Measurements from ENCODE around the gene CST9.

The CST9 gene

DNA sequence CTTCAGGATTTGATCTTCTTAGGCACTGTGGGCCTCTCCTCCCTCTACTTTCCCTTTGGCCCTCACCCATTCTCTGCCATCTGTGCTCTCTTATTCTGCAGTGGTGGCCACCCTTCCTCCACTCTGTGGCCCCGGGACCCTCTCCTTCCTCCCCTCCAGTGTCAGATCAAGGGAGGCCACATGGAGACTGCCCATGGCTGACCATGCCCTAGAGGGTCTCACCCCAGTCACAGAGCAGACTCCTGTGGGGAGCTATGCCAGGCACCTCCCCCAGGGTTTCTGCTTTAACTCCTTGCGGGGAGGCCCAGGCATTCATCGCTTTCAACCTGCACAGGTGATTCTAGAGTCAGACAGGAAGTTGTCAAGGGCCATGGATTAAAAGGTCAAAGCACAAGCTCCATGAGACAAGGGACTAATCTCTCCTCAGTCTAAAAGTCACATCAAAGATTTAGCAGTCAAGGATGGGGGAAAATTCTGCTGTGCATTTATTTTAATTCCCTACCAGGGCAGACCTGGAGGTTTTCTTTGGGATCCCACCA lies 47.8 kb upstream of the CST9 start:
- no peak overlapping the region for H3K27ac ChIP-seq (ENCODE audit: low read length)
- no peaks in the 10 kb centered on the region for H4K20me1 ChIP-seq (ENCODE audit: insufficient read depth, low read length)
- H3K27me3 ChIP-seq (ENCODE audit: insufficient read depth, low read length, poor library complexity), result peaks cover 22% of the 10 kb centered on the region
- no peaks in the 10 kb centered on the region for H3K36me3 ChIP-seq (ENCODE audit: insufficient read depth, low read length)
- H2AFZ ChIP-seq (ENCODE audit: low read depth, low read length), result no peak overlapping the region
- H3K9me3 ChIP-seq (ENCODE audit: insufficient read depth, low read length, severe bottlenecking), result no peaks in the 10 kb centered on the region
- no peaks in the 10 kb centered on the region for H3K79me2 ChIP-seq (ENCODE audit: insufficient read depth, low read length)
- H3K4me2 ChIP-seq (ENCODE audit: insufficient read depth, low read length), result no peak overlapping the region
- H3K4me3 ChIP-seq (ENCODE audit: low read depth in 1 of 2, low read length in 2 of 2), result no peak overlapping the region
- no peak for ATAC-seq (ENCODE audit: insufficient read depth, low read depth)
- no peak overlapping the region for H3K9ac ChIP-seq (ENCODE audit: low read depth, low read length)
- no peak for DNase-seq
- TF ChIP-seq, protein P1, sequence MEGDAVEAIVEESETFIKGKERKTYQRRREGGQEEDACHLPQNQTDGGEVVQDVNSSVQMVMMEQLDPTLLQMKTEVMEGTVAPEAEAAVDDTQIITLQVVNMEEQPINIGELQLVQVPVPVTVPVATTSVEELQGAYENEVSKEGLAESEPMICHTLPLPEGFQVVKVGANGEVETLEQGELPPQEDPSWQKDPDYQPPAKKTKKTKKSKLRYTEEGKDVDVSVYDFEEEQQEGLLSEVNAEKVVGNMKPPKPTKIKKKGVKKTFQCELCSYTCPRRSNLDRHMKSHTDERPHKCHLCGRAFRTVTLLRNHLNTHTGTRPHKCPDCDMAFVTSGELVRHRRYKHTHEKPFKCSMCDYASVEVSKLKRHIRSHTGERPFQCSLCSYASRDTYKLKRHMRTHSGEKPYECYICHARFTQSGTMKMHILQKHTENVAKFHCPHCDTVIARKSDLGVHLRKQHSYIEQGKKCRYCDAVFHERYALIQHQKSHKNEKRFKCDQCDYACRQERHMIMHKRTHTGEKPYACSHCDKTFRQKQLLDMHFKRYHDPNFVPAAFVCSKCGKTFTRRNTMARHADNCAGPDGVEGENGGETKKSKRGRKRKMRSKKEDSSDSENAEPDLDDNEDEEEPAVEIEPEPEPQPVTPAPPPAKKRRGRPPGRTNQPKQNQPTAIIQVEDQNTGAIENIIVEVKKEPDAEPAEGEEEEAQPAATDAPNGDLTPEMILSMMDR (IDR thresholded peaks at IDR 0.05; ENCODE audit: borderline replicate concordance, extremely low read depth, low read length, poor library complexity, severe bottlenecking), result no peak
- TF ChIP-seq EZH2 (IDR thresholded peaks at IDR 0.05; ENCODE audit: borderline replicate concordance, low read depth, low read length, severe bottlenecking), result no peak
- H3K4me1 ChIP-seq (ENCODE audit: insufficient read depth, low read length), result no peaks in the 10 kb centered on the region

DNA sequence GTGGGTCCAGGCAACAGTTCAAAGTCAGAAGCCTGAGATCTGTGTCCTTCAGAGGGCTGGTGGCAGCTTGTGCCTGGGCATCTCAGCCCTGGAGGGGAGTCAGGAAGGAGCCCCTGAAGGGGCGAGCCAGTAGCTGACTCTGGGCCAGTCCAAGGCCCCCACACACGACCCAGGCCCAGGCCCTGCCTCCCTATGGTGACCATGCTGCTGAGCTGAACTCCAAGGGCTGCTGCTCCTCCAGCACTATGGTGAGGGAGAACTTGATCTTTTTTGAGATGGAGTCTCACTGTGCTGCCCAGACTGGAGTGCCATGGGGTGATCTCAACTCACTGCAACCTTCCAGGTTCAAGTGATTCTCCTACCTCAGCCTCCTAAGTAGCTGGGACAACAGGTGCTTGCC lies 47.2 kb upstream of the CST9 start:
- no peak for ATAC-seq (ENCODE audit: insufficient read depth, low read depth)
- H3K27ac ChIP-seq (ENCODE audit: low read length), result no peak overlapping the region
- no peaks in the 10 kb centered on the region for H3K4me1 ChIP-seq (ENCODE audit: insufficient read depth, low read length)
- H3K9ac ChIP-seq (ENCODE audit: low read depth, low read length), result no peak overlapping the region
- no peaks in the 10 kb centered on the region for H3K36me3 ChIP-seq (ENCODE audit: insufficient read depth, low read length)
- H3K9me3 ChIP-seq (ENCODE audit: insufficient read depth, low read length, severe bottlenecking), result no peaks in the 10 kb centered on the region
- TF ChIP-seq, protein P1 (IDR thresholded peaks at IDR 0.05; ENCODE audit: borderline replicate concordance, extremely low read depth, low read length, poor library complexity, severe bottlenecking), result no peak
- no peak for TF ChIP-seq EZH2 (IDR thresholded peaks at IDR 0.05; ENCODE audit: borderline replicate concordance, low read depth, low read length, severe bottlenecking)
- no peaks in the 10 kb centered on the region for H4K20me1 ChIP-seq (ENCODE audit: insufficient read depth, low read length)
- peaks cover 20% of the 10 kb centered on the region for H3K27me3 ChIP-seq (ENCODE audit: insufficient read depth, low read length, poor library complexity)
- DNase-seq, result no peak
- H3K4me3 ChIP-seq (ENCODE audit: low read depth in 1 of 2, low read length in 2 of 2), result no peak overlapping the region
- H3K79me2 ChIP-seq (ENCODE audit: insufficient read depth, low read length), result no peaks in the 10 kb centered on the region
- H3K4me2 ChIP-seq (ENCODE audit: insufficient read depth, low read length), result no peak overlapping the region
- H2AFZ ChIP-seq (ENCODE audit: low read depth, low read length), result no peak overlapping the region

DNA sequence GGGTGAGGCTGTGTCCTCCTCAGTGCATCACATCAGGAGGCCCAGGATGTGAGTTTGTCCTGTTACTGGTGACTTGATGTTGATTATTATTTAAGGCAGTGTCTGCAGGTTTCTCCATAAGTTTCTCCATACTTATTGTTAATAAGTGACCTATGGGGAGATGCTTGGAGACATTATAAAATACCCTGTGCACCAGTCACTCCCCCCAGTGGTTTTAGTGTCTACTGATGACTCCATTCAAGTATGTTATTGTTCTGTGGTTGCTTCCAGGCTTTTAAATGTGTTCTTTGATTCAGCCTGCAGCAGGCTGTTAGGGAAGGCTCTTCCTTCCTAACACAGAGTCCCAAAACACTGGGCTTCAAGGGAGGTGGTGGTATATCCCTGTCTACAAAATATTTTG lies 46.7 kb upstream of the CST9 start:
- Histone ChIP-seq H3K27me3 (ENCODE audit: insufficient read depth, low read length, poor library complexity) (peaks cover 20% of the 10 kb centered on the region), H2AFZ (ENCODE audit: low read depth, low read length) (no peak overlapping the region), H3K4me3 (ENCODE audit: low read depth in 1 of 2, low read length in 2 of 2) (no peak overlapping the region), H3K4me1 (ENCODE audit: insufficient read depth, low read length) (no peaks in the 10 kb centered on the region), H3K79me2 (ENCODE audit: insufficient read depth, low read length) (no peaks in the 10 kb centered on the region), H3K27ac (ENCODE audit: low read length) (no peak overlapping the region), H3K9ac (ENCODE audit: low read depth, low read length) (no peak overlapping the region), H3K4me2 (ENCODE audit: insufficient read depth, low read length) (no peak overlapping the region), H4K20me1 (ENCODE audit: insufficient read depth, low read length) (no peaks in the 10 kb centered on the region), H3K9me3 (ENCODE audit: insufficient read depth, low read length, severe bottlenecking) (no peaks in the 10 kb centered on the region), H3K36me3 (ENCODE audit: insufficient read depth, low read length) (no peaks in the 10 kb centered on the region)
- ATAC-seq (ENCODE audit: insufficient read depth, low read depth) (no peak), DNase-seq (no peak)
- TF ChIP-seq, protein P1 (IDR thresholded peaks at IDR 0.05; ENCODE audit: borderline replicate concordance, extremely low read depth, low read length, poor library complexity, severe bottlenecking), result no peak
- no peak for TF ChIP-seq EZH2 (IDR thresholded peaks at IDR 0.05; ENCODE audit: borderline replicate concordance, low read depth, low read length, severe bottlenecking)

DNA sequence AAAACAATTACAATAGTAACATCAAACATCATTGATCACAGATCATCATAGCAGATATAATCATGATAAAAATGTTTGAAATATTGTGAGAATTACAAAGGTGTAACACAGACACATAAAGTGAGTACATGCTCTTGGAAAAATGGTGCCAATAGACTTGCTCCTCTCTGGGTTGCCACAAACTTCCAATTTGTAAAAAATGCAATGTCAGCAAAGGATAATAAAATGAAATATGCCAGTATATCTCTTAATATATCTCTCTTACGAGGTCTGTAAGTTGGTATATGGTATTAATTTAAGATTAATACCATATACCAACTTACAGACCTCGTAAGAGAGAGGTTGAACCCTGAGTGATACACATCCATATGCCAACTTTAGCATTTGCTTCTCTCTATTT lies 45.4 kb upstream of the CST9 start:
- Histone ChIP-seq H3K79me2 (ENCODE audit: insufficient read depth, low read length) (no peaks in the 10 kb centered on the region), H3K27me3 (ENCODE audit: insufficient read depth, low read length, poor library complexity) (peaks cover 16% of the 10 kb centered on the region), H2AFZ (ENCODE audit: low read depth, low read length) (no peak overlapping the region), H3K9ac (ENCODE audit: low read depth, low read length) (no peak overlapping the region), H3K9me3 (ENCODE audit: insufficient read depth, low read length, severe bottlenecking) (no peaks in the 10 kb centered on the region), H4K20me1 (ENCODE audit: insufficient read depth, low read length) (no peaks in the 10 kb centered on the region), H3K27ac (ENCODE audit: low read length) (no peak overlapping the region), H3K4me2 (ENCODE audit: insufficient read depth, low read length) (no peak overlapping the region), H3K4me3 (ENCODE audit: low read depth in 1 of 2, low read length in 2 of 2) (no peak overlapping the region), H3K4me1 (ENCODE audit: insufficient read depth, low read length) (no peaks in the 10 kb centered on the region), H3K36me3 (ENCODE audit: insufficient read depth, low read length) (no peaks in the 10 kb centered on the region)
- no peak for DNase-seq
- TF ChIP-seq, protein P1 (IDR thresholded peaks at IDR 0.05; ENCODE audit: borderline replicate concordance, extremely low read depth, low read length, poor library complexity, severe bottlenecking), result no peak
- TF ChIP-seq EZH2 (IDR thresholded peaks at IDR 0.05; ENCODE audit: borderline replicate concordance, low read depth, low read length, severe bottlenecking), result no peak
- ATAC-seq (ENCODE audit: insufficient read depth, low read depth), result no peak

Measured in DND-41 (cell line).